Calu3 (cell line): ENCODE results near the gene FIGN. TPM values are rescaled to one million over a fixed set of nuclear protein-coding genes. Genes with fewer than 3 reads are reported as not detected.

Experiments
- Bru-seq: library from RNA; stranded (reverse); fragments of 400-500 nt; gene quantifications from one replicate; lab custom pipeline; 2021; lab: Mats Ljungman, UMichigan
- BruChase-seq, 2 experiments: library from RNA; stranded (reverse); fragments of 400-500 nt; gene quantifications; one replicate each; lab custom pipeline; 2021; lab: Mats Ljungman, UMichigan
- BruUV-seq: library from RNA; stranded (reverse); fragments of 400-500 nt; replicated peaks from 2 replicates; lab custom pipeline; 2021; lab: Mats Ljungman, UMichigan
- CTCF ChIA-PET: fragments of 300-600 bp; sonication (Branson Sonifier 250); formaldehyde crosslinking; loops from one replicate; lab custom pipeline; 2022; ENCODE audit warnings: antibody characterized with exemption; lab: Charles Lee
- DNase-seq: peaks from one replicate; pipeline ENCODE4 v3.0.0; 2022
- H3K27ac Mint-ChIP-seq: one replicate; pipeline ENCODE4 v1.8.0; 2022; ENCODE audit warnings: mixed read lengths; ENCODE audit not compliant: unreplicated experiment
- H3K27me3 Mint-ChIP-seq: one replicate; pipeline ENCODE4 v1.8.0; 2022; ENCODE audit warnings: mixed read lengths; ENCODE audit not compliant: unreplicated experiment
- H3K36me3 Mint-ChIP-seq: one replicate; pipeline ENCODE4 v1.8.0; 2022; ENCODE audit warnings: mild to moderate bottlenecking, moderate library complexity, mixed read lengths; ENCODE audit not compliant: insufficient read depth, unreplicated experiment
- H3K4me1 Mint-ChIP-seq: one replicate; pipeline ENCODE4 v1.8.0; 2022; ENCODE audit warnings: mild to moderate bottlenecking, low read depth, mixed read lengths; ENCODE audit not compliant: unreplicated experiment
- H3K4me3 Mint-ChIP-seq: one replicate; pipeline ENCODE4 v1.8.0; 2022; ENCODE audit warnings: mild to moderate bottlenecking, low read depth, moderate library complexity, mixed read lengths; ENCODE audit not compliant: unreplicated experiment
- H3K9me3 Mint-ChIP-seq: one replicate; pipeline ENCODE4 v1.8.0; 2022; ENCODE audit warnings: low read depth, mixed read lengths; ENCODE audit not compliant: unreplicated experiment
- CTCF ChIP-seq: fragments of 200-600 bp; IDR thresholded peaks from one replicate; pipeline ENCODE4 v1.8.0; 2022; ENCODE audit warnings: antibody characterized with exemption; ENCODE audit not compliant: unreplicated experiment
- intact Hi-C: fragments of 100-400 bp; cut with micrococcal nuclease; formaldehyde crosslinking; loops from one replicate; pipeline ENCODE4 v1.10.0; 2022; ENCODE audit not compliant: unreplicated experiment
- long read RNA-seq: library from polyadenylated mRNA; stranded (forward); transcript quantifications from one replicate; pipeline ENCODE4 v2.0.0, GENCODE V29; 2022
- total RNA-seq: library from RNA; stranded (reverse); gene quantifications from 2 replicates; pipeline ENCODE4 v1.2.3, GENCODE V29; 2022

Gene FIGN
- total RNA-seq, result 8.4 and 9.1 TPM in 2 replicates
- Bru-seq, nascent RNA, result percentile 72 among the genes with signal in this experiment
- percentile 65 among the genes with signal in this experiment for BruChase-seq, experiment 1, labeled RNA remaining after a 6-hour chase
- BruChase-seq, experiment 2, labeled RNA remaining after a 2-hour chase, result percentile 68 among the genes with signal in this experiment
- long read RNA-seq, full-length matches to known transcripts, result 1 of 6 reads
- long read RNA-seq, partial matches to known transcripts, result 0 of 6 reads
- long read RNA-seq, other reads (novel, unspliced or antisense), result 5 of 6 reads

GRCh38 chr2:163735685-163736432, at the start of gene FIGN:
Gene FIGN, minus strand, starts transcription at chr2:163736008. Its CDS starts 1,081 bp downstream, at chr2:163734927.
- Mint-ChIP-seq H3K27ac (peak within 1 kb of the TSS; percentile 94), H3K4me3 (peak within 1 kb of the TSS; percentile 87), H3K9me3 (no peaks in the 10 kb centered on the region), H3K4me1 (peaks cover 16% of the 10 kb centered on the region), H3K36me3 (peaks cover 42% of the 10 kb centered on the region), H3K27me3 (no peaks in the 10 kb centered on the region)
- intact Hi-C loops, result loop anchor here (1.0 to 10.0 kb wide), 3 partner anchors 42 to 541 kb away; no protein-coding TSS in a partner anchor
- CTCF ChIA-PET, result interaction anchor here (0.5 to 1.1 kb wide), 4 partner anchors 68 to 553 kb away, joined by 3 to 6 read pairs (median 4); no protein-coding TSS in a partner anchor
- no TSS peak for BruUV-seq
- TF ChIP-seq CTCF, result no peak
- peak; percentile 65 for DNase-seq

GRCh38 chr2:163785162-163785561, 49.4 kb upstream of the FIGN start:
- Mint-ChIP-seq H3K4me3 (no peak overlapping the region), H3K36me3 (no peaks in the 10 kb centered on the region), H3K9me3 (no peaks in the 10 kb centered on the region), H3K4me1 (peaks cover 29% of the 10 kb centered on the region), H3K27ac (no peak overlapping the region), H3K27me3 (no peaks in the 10 kb centered on the region)
- DNase-seq, result no peak
- BruUV-seq, result no TSS peak
- intact Hi-C loops, result no loop called here
- CTCF ChIA-PET, result no interaction called here
- TF ChIP-seq CTCF, result no peak

GRCh38 chr2:163779970-163780597, 44.3 kb upstream of the FIGN start:
- CTCF ChIA-PET, result no interaction called here
- intact Hi-C loops, result loop anchor here (2.0 to 10.0 kb wide), 2 partner anchors 15 to 435 kb away; no protein-coding TSS in a partner anchor
- no peaks in the 10 kb centered on the region for H3K9me3 Mint-ChIP-seq
- no peaks in the 10 kb centered on the region for H3K27me3 Mint-ChIP-seq
- BruUV-seq, result no TSS peak
- H3K27ac Mint-ChIP-seq, result peak overlapping the region; percentile 77
- H3K36me3 Mint-ChIP-seq, result peaks cover 9% of the 10 kb centered on the region
- peak; percentile 73 for DNase-seq
- H3K4me1 Mint-ChIP-seq, result peaks cover 69% of the 10 kb centered on the region
- TF ChIP-seq CTCF, result no peak
- H3K4me3 Mint-ChIP-seq, result peak overlapping the region; percentile 18

- intact Hi-C loops, result loop anchor here (1.0 to 10.0 kb wide), 3 partner anchors 17 to 433 kb away; partner anchors contain the start of gene FIGN
- Mint-ChIP-seq H3K9me3 (no peaks in the 10 kb centered on the region), H3K27ac (peak overlapping the region; percentile 85), H3K4me1 (peaks cover 74% of the 10 kb centered on the region), H3K4me3 (peak overlapping the region; percentile 22), H3K27me3 (no peaks in the 10 kb centered on the region), H3K36me3 (peaks cover 9% of the 10 kb centered on the region)
- no TSS peak for BruUV-seq
- DNase-seq, result peak; percentile 72
- CTCF ChIA-PET, result interaction anchor here (1.4 kb wide), 1 partner anchor 177 kb away, joined by 3 read pairs; no protein-coding TSS in a partner anchor
- TF ChIP-seq CTCF, result no peak
These were observed 42.4 kb upstream of the FIGN start for GRCh38 chr2:163778045-163778781.
